HEK293 (cell line): Measurements from ENCODE around the gene VWC2L.

ENCODE experiments used
- CTCF ChIA-PET: fragments of 350-600 bp; formaldehyde crosslinking; extraction: SDS; loops from one replicate; lab custom pipeline; 2021; ENCODE audit warnings: antibody characterized with exemption; lab: Yijun Ruan, JAX
- POLR2A ChIA-PET: fragments of 300-600 bp; formaldehyde crosslinking; extraction: SDS; loops from one replicate; lab custom pipeline; 2020; ENCODE audit warnings: antibody characterized with exemption, inconsistent platforms; lab: Yijun Ruan, JAX
- H3K27ac ChIP-seq: fragments of 200-500 bp; sonication (Bioruptor generic); 2 replicates; pipeline ENCODE4 v1.5.1; 2014; ENCODE audit warnings: low read depth, low read length, control low read depth, inconsistent platforms; ENCODE audit errors: extremely low read depth
- H3K36me3 ChIP-seq, 2 experiments: fragments of 200-500 bp in 1 of 2; sonication (Bioruptor generic) in 1 of 2; 1 replicate in 1 of 2; 2 replicates in 1 of 2; pipeline ENCODE4 v1.5.1; 2014 to 2017; ENCODE audit warnings: inconsistent platforms in 2 of 2, low read length in 2 of 2; ENCODE audit not compliant: control insufficient read depth in 2 of 2, insufficient read depth in 1 of 2
- H3K4me1 ChIP-seq: fragments of 200-500 bp; sonication (Bioruptor generic); 2 replicates; pipeline ENCODE4 v1.5.1; 2014; ENCODE audit warnings: mild to moderate bottlenecking, low read length, inconsistent platforms; ENCODE audit not compliant: control insufficient read depth, insufficient read depth
- H3K4me3 ChIP-seq: 2 replicates; pipeline ENCODE4 v1.5.1; 2011; ENCODE audit warnings: low read depth, mild to moderate bottlenecking, control low read depth, low read length, moderate library complexity
- H3K9me3 ChIP-seq: fragments of 200-500 bp; sonication (Bioruptor generic); 2 replicates; pipeline ENCODE4 v1.5.1; 2014; ENCODE audit warnings: low read depth, low read length, inconsistent platforms; ENCODE audit not compliant: control insufficient read depth, insufficient read depth
- GFI1B ChIP-seq: fragments of 450-650 bp; formaldehyde crosslinking; IDR thresholded peaks from 2 replicates; pipeline ENCODE4 v1.5.1; 2016; ENCODE audit warnings: missing biosample characterization, missing genetic modification characterization
- IKZF3 ChIP-seq: fragments of 450-650 bp; IDR thresholded peaks from 2 replicates; pipeline ENCODE4 v1.5.0; 2018; ENCODE audit warnings: missing biosample characterization, mild to moderate bottlenecking, missing genetic modification characterization, moderate library complexity
- KLF7 ChIP-seq: fragments of 450-650 bp; formaldehyde crosslinking; IDR thresholded peaks from 2 replicates; pipeline ENCODE4 v1.5.1; 2016; ENCODE audit warnings: missing biosample characterization, missing genetic modification characterization, borderline replicate concordance
- KLF8 ChIP-seq: fragments of 450-650 bp; formaldehyde crosslinking; IDR thresholded peaks from 2 replicates; pipeline ENCODE4 v1.5.1; 2016; ENCODE audit warnings: missing biosample characterization, missing genetic modification characterization
- OSR2 ChIP-seq: fragments of 450-650 bp; formaldehyde crosslinking; IDR thresholded peaks from 2 replicates; pipeline ENCODE4 v1.5.1; 2016; ENCODE audit warnings: missing biosample characterization, missing genetic modification characterization
- REPIN1 ChIP-seq: fragments of 450-650 bp; formaldehyde crosslinking; IDR thresholded peaks from 2 replicates; pipeline ENCODE4 v1.5.1; 2017; ENCODE audit warnings: missing biosample characterization, missing genetic modification characterization, low read depth
- ZBTB17 ChIP-seq: fragments of 450-650 bp; formaldehyde crosslinking; IDR thresholded peaks from 2 replicates; pipeline ENCODE4 v1.5.1; 2016; ENCODE audit warnings: missing biosample characterization, missing genetic modification characterization
- ZFP37 ChIP-seq: fragments of 450-650 bp; formaldehyde crosslinking; IDR thresholded peaks from 2 replicates; pipeline ENCODE4 v1.5.1; 2016; ENCODE audit warnings: missing biosample characterization, missing genetic modification characterization
- ZFP41 ChIP-seq: fragments of 450-650 bp; formaldehyde crosslinking; IDR thresholded peaks from 2 replicates; pipeline ENCODE4 v1.5.1; 2016; ENCODE audit warnings: missing biosample characterization, missing genetic modification characterization, borderline replicate concordance
- ZFP69B ChIP-seq: fragments of 450-650 bp; formaldehyde crosslinking; IDR thresholded peaks from 2 replicates; pipeline ENCODE4 v1.5.1; 2016; ENCODE audit warnings: missing biosample characterization, missing genetic modification characterization
- ZNF140 ChIP-seq: fragments of 450-650 bp; formaldehyde crosslinking; IDR thresholded peaks from 2 replicates; pipeline ENCODE4 v1.5.1; 2016; ENCODE audit warnings: missing biosample characterization, missing genetic modification characterization
- ZNF146 ChIP-seq: fragments of 450-650 bp; formaldehyde crosslinking; IDR thresholded peaks from 2 replicates; pipeline ENCODE4 v1.5.1; 2016; ENCODE audit warnings: missing biosample characterization, missing genetic modification characterization
- ZNF155 ChIP-seq: fragments of 450-650 bp; formaldehyde crosslinking; IDR thresholded peaks from 2 replicates; pipeline ENCODE4 v1.5.1; 2016; ENCODE audit warnings: missing biosample characterization, missing genetic modification characterization
- ZNF239 ChIP-seq: fragments of 450-650 bp; formaldehyde crosslinking; IDR thresholded peaks from 2 replicates; pipeline ENCODE4 v1.5.1; 2016; ENCODE audit warnings: missing biosample characterization, missing genetic modification characterization
- ZNF292 ChIP-seq: fragments of 450-650 bp; formaldehyde crosslinking; IDR thresholded peaks from 2 replicates; pipeline ENCODE4 v1.5.1; 2016; ENCODE audit warnings: low read depth, missing biosample characterization, missing genetic modification characterization, borderline replicate concordance
- ZNF37A ChIP-seq: fragments of 450-650 bp; IDR thresholded peaks from 2 replicates; pipeline ENCODE4 v1.5.1; 2018; ENCODE audit warnings: missing biosample characterization, missing genetic modification characterization
- ZNF416 ChIP-seq: fragments of 450-650 bp; formaldehyde crosslinking; IDR thresholded peaks from 2 replicates; pipeline ENCODE4 v1.5.1; 2016; ENCODE audit warnings: missing biosample characterization, missing genetic modification characterization
- ZNF501 ChIP-seq: fragments of 450-650 bp; formaldehyde crosslinking; IDR thresholded peaks from 2 replicates; pipeline ENCODE4 v1.5.1; 2016; ENCODE audit warnings: missing biosample characterization, missing genetic modification characterization
- ZNF548 ChIP-seq: fragments of 450-650 bp; formaldehyde crosslinking; IDR thresholded peaks from 2 replicates; pipeline ENCODE4 v1.5.1; 2016; ENCODE audit warnings: missing biosample characterization, missing genetic modification characterization
- ZNF624 ChIP-seq: fragments of 450-650 bp; formaldehyde crosslinking; IDR thresholded peaks from 2 replicates; pipeline ENCODE4 v1.5.1; 2017; ENCODE audit warnings: missing biosample characterization, missing genetic modification characterization
- TF ChIP-seq, protein P1 (sequence below): fragments of 450-650 bp; formaldehyde crosslinking; IDR thresholded peaks from 2 replicates; pipeline ENCODE4 v1.5.0; 2017; ENCODE audit warnings: missing biosample characterization, missing genetic modification characterization, borderline replicate concordance
- TF ChIP-seq, protein P2 (sequence below): fragments of 450-650 bp; formaldehyde crosslinking; IDR thresholded peaks from 2 replicates; pipeline ENCODE4 v1.5.1; 2016; ENCODE audit warnings: missing biosample characterization, missing genetic modification characterization, low read depth
- TF ChIP-seq, protein P3 (sequence below): fragments of 450-650 bp; formaldehyde crosslinking; IDR thresholded peaks from 2 replicates; pipeline ENCODE4 v1.5.1; 2016; ENCODE audit warnings: missing biosample characterization, missing genetic modification characterization
- TF ChIP-seq, protein P4 (sequence below): fragments of 450-650 bp; formaldehyde crosslinking; IDR thresholded peaks from 2 replicates; pipeline ENCODE4 v1.5.1; 2016; ENCODE audit warnings: missing biosample characterization, missing genetic modification characterization
- TF ChIP-seq, protein P5 (sequence below): fragments of 450-650 bp; formaldehyde crosslinking; IDR thresholded peaks from 2 replicates; pipeline ENCODE4 v1.5.1; 2017; ENCODE audit warnings: missing biosample characterization, missing genetic modification characterization
- TF ChIP-seq, protein P6 (sequence below): fragments of 450-650 bp; formaldehyde crosslinking; IDR thresholded peaks from 2 replicates; pipeline ENCODE4; 2016; ENCODE audit warnings: missing biosample characterization, missing genetic modification characterization

VWC2L gene

DNA sequence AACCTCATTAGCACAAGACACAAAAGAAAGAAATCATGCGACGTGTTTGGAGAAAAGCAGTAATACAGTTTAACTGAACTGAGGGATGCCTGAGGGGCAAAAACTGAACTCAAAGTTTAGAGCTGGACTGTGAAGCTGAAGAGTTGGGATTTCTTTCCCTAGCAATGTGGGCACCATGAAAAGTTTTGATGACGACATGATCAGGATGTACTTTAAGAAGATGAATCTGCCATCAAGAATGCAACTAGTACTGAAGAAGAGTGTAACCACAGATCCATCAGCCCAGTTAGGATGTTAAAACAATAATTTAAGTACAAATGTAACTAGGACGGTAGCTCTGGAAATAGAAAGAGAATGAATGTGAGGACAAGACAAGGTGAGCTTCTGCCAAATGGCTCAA lies 196.2 kb downstream of the VWC2L start:
- ChIA-PET POLR2A (no interaction called here), CTCF (interaction anchor here (0.6 kb wide), 1 partner anchor 141 kb away, joined by 3 read pairs; no protein-coding TSS in a partner anchor)
- Histone ChIP-seq H3K4me3 (no peak overlapping the region), H3K36me3 (no peaks in the 10 kb centered on the region), H3K9me3 (no peaks in the 10 kb centered on the region), H3K4me1 (no peaks in the 10 kb centered on the region), H3K27ac (no peak overlapping the region)
- TF ChIP-seq ZNF416 (no peak), KLF8 (tag by site-specific recombination) (no peak), ZBTB17 (tag by site-specific recombination) (no peak), OSR2 (tag by site-specific recombination) (no peak), ZNF140 (tag by site-specific recombination) (no peak), ZNF548 (tag by site-specific recombination) (no peak), ZNF37A (no peak), ZFP37 (tag by site-specific recombination) (no peak), ZFP69B (no peak), GFI1B (tag by site-specific recombination) (no peak), ZNF501 (tag by site-specific recombination) (no peak), ZNF155 (tag by site-specific recombination) (no peak), ZFP41 (tag by site-specific recombination) (no peak), REPIN1 (tag by site-specific recombination) (no peak), ZNF292 (tag by site-specific recombination) (no peak), ZNF624 (tag by site-specific recombination) (no peak), ZNF239 (tag by site-specific recombination) (no peak)
- TF ChIP-seq, protein P1, sequence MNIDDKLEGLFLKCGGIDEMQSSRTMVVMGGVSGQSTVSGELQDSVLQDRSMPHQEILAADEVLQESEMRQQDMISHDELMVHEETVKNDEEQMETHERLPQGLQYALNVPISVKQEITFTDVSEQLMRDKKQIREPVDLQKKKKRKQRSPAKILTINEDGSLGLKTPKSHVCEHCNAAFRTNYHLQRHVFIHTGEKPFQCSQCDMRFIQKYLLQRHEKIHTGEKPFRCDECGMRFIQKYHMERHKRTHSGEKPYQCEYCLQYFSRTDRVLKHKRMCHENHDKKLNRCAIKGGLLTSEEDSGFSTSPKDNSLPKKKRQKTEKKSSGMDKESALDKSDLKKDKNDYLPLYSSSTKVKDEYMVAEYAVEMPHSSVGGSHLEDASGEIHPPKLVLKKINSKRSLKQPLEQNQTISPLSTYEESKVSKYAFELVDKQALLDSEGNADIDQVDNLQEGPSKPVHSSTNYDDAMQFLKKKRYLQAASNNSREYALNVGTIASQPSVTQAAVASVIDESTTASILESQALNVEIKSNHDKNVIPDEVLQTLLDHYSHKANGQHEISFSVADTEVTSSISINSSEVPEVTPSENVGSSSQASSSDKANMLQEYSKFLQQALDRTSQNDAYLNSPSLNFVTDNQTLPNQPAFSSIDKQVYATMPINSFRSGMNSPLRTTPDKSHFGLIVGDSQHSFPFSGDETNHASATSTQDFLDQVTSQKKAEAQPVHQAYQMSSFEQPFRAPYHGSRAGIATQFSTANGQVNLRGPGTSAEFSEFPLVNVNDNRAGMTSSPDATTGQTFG (tag by site-specific recombination) = no peak
- TF ChIP-seq, protein P2, sequence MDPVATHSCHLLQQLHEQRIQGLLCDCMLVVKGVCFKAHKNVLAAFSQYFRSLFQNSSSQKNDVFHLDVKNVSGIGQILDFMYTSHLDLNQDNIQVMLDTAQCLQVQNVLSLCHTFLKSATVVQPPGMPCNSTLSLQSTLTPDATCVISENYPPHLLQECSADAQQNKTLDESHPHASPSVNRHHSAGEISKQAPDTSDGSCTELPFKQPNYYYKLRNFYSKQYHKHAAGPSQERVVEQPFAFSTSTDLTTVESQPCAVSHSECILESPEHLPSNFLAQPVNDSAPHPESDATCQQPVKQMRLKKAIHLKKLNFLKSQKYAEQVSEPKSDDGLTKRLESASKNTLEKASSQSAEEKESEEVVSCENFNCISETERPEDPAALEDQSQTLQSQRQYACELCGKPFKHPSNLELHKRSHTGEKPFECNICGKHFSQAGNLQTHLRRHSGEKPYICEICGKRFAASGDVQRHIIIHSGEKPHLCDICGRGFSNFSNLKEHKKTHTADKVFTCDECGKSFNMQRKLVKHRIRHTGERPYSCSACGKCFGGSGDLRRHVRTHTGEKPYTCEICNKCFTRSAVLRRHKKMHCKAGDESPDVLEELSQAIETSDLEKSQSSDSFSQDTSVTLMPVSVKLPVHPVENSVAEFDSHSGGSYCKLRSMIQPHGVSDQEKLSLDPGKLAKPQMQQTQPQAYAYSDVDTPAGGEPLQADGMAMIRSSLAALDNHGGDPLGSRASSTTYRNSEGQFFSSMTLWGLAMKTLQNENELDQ (tag by site-specific recombination) = no peak
- TF ChIP-seq, protein P3, sequence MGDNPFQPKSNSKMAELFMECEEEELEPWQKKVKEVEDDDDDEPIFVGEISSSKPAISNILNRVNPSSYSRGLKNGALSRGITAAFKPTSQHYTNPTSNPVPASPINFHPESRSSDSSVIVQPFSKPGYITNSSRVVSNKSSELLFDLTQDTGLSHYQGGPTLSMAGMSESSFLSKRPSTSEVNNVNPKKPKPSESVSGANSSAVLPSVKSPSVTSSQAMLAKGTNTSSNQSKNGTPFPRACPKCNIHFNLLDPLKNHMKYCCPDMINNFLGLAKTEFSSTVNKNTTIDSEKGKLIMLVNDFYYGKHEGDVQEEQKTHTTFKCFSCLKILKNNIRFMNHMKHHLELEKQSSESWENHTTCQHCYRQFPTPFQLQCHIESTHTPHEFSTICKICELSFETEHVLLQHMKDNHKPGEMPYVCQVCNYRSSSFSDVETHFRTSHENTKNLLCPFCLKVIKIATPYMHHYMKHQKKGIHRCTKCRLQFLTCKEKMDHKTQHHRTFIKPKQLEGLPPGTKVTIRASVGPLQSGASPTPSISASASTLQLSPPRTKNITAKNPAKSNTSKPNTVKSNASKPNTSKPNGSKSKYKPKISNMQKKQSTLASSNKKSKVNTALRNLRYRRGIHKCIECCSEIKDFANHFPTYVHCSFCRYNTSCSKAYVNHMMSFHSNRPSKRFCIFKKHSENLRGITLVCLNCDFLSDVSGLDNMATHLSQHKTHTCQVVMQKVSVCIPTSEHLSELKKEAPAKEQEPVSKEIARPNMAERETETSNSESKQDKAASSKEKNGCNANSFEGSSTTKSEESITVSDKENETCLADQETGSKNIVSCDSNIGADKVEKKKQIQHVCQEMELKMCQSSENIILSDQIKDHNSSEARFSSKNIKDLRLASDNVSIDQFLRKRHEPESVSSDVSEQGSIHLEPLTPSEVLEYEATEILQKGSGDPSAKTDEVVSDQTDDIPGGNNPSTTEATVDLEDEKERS (tag by site-specific recombination) = no peak

DNA sequence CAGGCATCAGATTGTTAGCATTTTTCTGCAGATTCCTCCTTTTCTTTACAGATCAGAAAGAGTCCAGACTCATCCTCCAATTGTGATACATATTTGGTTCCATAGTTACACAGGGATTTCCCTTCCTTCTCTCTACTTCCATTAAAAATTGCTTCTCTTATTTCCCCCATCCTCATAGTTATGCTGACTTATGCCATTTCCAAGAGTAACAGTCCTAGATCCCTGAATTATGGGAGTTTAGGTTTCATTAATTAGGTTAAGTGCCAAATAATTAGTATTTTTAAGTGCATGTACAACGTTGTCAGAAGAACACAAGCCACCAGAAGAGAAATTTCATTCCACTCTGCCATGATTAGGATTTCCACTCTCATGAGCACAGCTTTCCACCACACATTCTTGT lies 200.2 kb downstream of the VWC2L start:
- Histone ChIP-seq H3K27ac (no peak overlapping the region), H3K4me3 (no peak overlapping the region), H3K4me1 (no peaks in the 10 kb centered on the region), H3K36me3 (no peaks in the 10 kb centered on the region), H3K9me3 (no peaks in the 10 kb centered on the region)
- ChIA-PET POLR2A (no interaction called here), CTCF (no interaction called here)
- TF ChIP-seq ZNF146 (no peak), KLF7 (tag by site-specific recombination) (no peak), IKZF3 (tag by site-specific recombination) (no peak)
- TF ChIP-seq, protein P4, sequence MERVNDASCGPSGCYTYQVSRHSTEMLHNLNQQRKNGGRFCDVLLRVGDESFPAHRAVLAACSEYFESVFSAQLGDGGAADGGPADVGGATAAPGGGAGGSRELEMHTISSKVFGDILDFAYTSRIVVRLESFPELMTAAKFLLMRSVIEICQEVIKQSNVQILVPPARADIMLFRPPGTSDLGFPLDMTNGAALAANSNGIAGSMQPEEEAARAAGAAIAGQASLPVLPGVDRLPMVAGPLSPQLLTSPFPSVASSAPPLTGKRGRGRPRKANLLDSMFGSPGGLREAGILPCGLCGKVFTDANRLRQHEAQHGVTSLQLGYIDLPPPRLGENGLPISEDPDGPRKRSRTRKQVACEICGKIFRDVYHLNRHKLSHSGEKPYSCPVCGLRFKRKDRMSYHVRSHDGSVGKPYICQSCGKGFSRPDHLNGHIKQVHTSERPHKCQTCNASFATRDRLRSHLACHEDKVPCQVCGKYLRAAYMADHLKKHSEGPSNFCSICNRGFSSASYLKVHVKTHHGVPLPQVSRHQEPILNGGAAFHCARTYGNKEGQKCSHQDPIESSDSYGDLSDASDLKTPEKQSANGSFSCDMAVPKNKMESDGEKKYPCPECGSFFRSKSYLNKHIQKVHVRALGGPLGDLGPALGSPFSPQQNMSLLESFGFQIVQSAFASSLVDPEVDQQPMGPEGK (tag by site-specific recombination) = no peak
- TF ChIP-seq, protein P5, sequence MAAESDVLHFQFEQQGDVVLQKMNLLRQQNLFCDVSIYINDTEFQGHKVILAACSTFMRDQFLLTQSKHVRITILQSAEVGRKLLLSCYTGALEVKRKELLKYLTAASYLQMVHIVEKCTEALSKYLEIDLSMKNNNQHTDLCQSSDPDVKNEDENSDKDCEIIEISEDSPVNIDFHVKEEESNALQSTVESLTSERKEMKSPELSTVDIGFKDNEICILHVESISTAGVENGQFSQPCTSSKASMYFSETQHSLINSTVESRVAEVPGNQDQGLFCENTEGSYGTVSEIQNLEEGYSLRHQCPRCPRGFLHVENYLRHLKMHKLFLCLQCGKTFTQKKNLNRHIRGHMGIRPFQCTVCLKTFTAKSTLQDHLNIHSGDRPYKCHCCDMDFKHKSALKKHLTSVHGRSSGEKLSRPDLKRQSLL (tag by site-specific recombination) = no peak
- TF ChIP-seq, protein P6, sequence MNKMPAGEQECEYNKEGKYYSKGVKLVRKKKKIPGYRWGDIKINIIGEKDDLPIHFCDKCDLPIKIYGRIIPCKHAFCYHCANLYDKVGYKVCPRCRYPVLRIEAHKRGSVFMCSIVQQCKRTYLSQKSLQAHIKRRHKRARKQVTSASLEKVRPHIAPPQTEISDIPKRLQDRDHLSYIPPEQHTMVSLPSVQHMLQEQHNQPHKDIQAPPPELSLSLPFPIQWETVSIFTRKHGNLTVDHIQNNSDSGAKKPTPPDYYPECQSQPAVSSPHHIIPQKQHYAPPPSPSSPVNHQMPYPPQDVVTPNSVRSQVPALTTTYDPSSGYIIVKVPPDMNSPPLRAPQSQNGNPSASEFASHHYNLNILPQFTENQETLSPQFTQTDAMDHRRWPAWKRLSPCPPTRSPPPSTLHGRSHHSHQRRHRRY = no peak
